BJ (cell line): Measurements from ENCODE around the gene APCDD1L. TPM values are rescaled to one million over a fixed set of nuclear protein-coding genes. Genes with fewer than 3 reads are reported as not detected.

Experiments
- CTCF ChIA-PET: fragments of 350-600 bp; formaldehyde crosslinking; extraction: SDS; loops from one replicate; lab custom pipeline; 2021; ENCODE audit warnings: antibody characterized with exemption, inconsistent platforms; lab: Yijun Ruan, JAX
- POLR2A ChIA-PET: fragments of 300-600 bp; sonication (Branson Sonifier 250); formaldehyde crosslinking; extraction: SDS; loops from one replicate; lab custom pipeline; 2021; ENCODE audit warnings: antibody characterized with exemption; lab: Charles Lee
- DNase-seq: peaks from one replicate; pipeline ENCODE4 v3.0.0-alpha.2; 2011; ENCODE audit warnings: low read depth
- H3K27me3 ChIP-seq: 2 replicates; pipeline ENCODE4 v1.6.0; 2011; ENCODE audit warnings: low read length; ENCODE audit not compliant: control insufficient read depth, insufficient read depth
- H3K36me3 ChIP-seq: 2 replicates; pipeline ENCODE4 v1.5.1; 2011; ENCODE audit warnings: low read length; ENCODE audit not compliant: control insufficient read depth, insufficient read depth
- H3K4me3 ChIP-seq: 2 replicates; pipeline ENCODE4 v1.5.1; 2011; ENCODE audit warnings: low read depth, mild to moderate bottlenecking, control low read depth, low read length
- polyA plus RNA-seq: library from polyadenylated mRNA; depleted of rRNA; stranded (reverse); fragments of >200 nt; gene quantifications from 2 replicates; pipeline ENCODE4 v1.2.3, GENCODE V29; 2011
- TF ChIP-seq, protein P1 (sequence below): IDR thresholded peaks from 2 replicates; pipeline ENCODE4 v1.5.1; 2011; ENCODE audit warnings: low read depth, mild to moderate bottlenecking, control low read depth, inconsistent platforms, low read length, moderate library complexity; ENCODE audit not compliant: insufficient read depth

The APCDD1L gene
- polyA plus RNA-seq, 1 experiment: 2.5 TPM

DNA sequence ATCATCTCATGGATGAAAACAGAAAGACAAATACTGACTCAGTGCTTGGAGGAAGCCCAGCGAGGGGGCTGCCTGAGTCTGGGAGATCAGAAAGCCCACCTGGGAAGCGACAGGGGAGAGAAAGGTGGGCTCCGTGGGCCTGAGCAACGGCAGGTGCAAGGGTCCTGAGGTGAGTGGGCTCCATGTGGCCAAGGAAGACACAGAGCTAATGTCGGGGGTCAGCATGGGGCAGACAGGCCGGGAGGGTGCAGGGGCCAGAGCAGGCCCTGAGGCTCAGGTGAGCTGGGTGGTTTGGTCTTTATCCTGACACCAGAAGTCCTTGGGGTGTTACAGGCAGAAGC, 18.8 kb downstream of the APCDD1L start:
- H3K27me3 ChIP-seq: no peaks in the 10 kb centered on the region
- H3K36me3 ChIP-seq: no peaks in the 10 kb centered on the region
- H3K4me3 ChIP-seq: no peak overlapping the region
- ChIA-PET CTCF (interaction anchor here (1.3 kb wide), 1 partner anchor 16 kb away, joined by 3 read pairs; no protein-coding TSS in a partner anchor), POLR2A (no interaction called here)
- TF ChIP-seq, protein P1, sequence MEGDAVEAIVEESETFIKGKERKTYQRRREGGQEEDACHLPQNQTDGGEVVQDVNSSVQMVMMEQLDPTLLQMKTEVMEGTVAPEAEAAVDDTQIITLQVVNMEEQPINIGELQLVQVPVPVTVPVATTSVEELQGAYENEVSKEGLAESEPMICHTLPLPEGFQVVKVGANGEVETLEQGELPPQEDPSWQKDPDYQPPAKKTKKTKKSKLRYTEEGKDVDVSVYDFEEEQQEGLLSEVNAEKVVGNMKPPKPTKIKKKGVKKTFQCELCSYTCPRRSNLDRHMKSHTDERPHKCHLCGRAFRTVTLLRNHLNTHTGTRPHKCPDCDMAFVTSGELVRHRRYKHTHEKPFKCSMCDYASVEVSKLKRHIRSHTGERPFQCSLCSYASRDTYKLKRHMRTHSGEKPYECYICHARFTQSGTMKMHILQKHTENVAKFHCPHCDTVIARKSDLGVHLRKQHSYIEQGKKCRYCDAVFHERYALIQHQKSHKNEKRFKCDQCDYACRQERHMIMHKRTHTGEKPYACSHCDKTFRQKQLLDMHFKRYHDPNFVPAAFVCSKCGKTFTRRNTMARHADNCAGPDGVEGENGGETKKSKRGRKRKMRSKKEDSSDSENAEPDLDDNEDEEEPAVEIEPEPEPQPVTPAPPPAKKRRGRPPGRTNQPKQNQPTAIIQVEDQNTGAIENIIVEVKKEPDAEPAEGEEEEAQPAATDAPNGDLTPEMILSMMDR: no peak
- no peak for DNase-seq

DNA sequence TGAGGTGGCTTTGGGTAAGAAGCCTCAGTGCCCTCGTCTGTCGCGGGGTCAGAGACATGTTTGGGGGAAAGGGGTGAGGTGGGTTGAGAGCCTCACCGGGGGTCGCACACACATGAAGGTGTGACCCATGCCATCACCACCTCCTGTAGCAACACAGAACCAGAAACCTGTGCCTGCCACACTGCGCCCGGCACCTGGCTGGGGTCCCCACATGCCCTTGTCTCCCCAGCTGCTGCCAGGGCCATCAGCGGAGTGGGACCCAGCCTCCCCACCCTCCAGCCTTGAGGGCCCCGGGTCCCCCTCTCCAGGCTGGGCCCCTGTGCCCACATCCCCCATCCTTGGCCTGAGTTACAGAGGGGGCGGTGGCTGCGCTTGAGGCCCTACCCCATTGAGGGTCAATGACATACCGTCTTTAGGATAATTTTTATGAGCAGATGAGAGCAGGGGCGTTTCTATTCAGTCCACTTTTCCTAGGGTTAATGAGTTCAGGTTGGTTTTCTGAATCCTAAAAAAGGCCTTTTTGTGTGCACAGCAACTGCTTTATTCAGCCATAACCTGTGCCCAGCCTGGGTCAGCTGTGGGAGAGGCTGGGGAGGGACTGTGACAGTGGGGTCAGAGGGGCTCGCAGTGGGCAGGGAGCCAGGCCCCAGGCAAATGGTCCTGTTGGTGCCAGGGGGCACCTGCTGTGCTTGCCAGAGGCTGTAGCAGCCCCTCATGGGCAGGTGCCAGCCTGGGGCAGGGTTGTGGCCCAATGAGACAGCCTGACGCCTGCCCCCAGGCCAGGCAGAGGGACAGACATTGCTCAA, 19.4 kb downstream of the APCDD1L start:
- ChIA-PET POLR2A (interaction anchor here (0.5 kb wide), 1 partner anchor 55 kb away, joined by 3 read pairs; no protein-coding TSS in a partner anchor), CTCF (interaction anchor here (1.3 kb wide), 1 partner anchor 17 kb away, joined by 3 read pairs; no protein-coding TSS in a partner anchor)
- Histone ChIP-seq H3K4me3 (no peak overlapping the region), H3K27me3 (no peaks in the 10 kb centered on the region), H3K36me3 (no peaks in the 10 kb centered on the region)
- TF ChIP-seq, protein P1: no peak
- no peak for DNase-seq

DNA sequence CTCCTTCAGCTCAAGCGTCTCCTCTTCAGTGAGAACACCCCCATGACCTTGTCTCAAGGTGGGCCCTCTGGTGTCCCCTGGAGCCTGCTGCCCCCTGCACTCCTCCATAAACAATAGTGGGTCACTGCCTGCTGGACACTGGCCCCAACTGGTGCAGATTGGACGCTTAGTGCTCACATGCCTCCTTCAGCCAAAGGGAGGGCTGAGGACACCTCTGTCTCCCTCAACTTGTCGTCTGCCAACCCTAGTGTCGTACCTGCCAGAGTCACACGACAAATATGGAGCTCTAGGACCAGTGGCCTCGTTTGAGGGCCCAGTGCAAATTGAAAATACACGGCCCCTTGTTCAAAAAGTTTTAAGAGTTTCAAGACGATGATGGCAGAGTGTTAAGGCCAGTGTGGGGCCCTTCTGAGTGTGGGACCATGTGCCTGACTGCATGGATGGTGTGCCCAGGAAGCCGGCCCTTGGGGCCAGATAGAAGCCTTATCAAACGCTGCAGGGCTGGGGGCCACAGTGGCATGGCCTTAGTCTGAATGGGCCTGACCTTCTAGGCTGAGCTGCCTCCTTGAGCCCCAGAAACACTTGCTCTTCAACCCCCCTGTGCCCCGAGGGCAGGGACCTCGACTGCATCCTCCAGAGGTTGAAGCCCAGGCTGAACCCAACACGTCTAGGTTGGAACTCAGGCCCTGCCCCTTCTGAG, 20.1 kb downstream of the APCDD1L start:
- ChIA-PET CTCF (interaction anchor here (1.3 kb wide), 1 partner anchor 17 kb away, joined by 3 read pairs; no protein-coding TSS in a partner anchor), POLR2A (interaction anchor here (0.5 to 0.6 kb wide), 2 partner anchors 56 to 153 kb away, joined by 3 to 11 read pairs; no protein-coding TSS in a partner anchor)
- DNase-seq: no peak
- Histone ChIP-seq H3K4me3 (no peak overlapping the region), H3K36me3 (no peaks in the 10 kb centered on the region), H3K27me3 (no peaks in the 10 kb centered on the region; the same call in 1 of the 2 replicates)
- TF ChIP-seq, protein P1: no peak

DNA sequence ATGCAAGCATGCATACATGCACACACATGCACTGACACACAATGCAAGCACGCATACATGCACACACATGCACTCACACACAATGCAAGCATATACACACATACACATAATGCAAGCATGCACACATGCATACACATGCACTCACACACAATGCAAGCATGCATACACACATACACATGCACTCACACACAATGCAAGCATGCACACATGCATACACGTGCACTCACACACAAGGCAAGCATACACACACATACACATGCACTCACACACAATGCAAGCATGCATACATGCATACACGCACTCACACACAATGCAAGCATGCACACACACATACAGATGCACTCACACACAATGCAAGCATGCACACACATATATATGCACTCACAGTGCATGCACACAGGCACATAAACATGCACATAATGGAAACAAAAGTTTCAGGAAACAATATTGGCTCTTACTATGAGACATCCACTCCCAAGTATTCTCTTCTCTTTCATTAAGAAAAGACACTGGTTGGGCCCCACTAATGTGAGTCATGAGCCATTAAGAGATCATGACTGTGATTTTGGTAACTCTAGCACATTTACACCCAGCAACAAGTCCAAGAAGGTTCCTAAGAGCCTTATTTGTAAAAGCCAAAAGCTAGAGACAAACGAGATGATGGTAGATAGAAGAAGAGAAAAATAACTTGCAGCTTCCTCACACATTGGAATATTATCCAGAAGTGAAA, 22.2 kb downstream of the APCDD1L start:
- TF ChIP-seq, protein P1: no peak
- ChIA-PET POLR2A (no interaction called here), CTCF (interaction anchor here (0.6 kb wide), 1 partner anchor 11 kb away, joined by 3 read pairs; no protein-coding TSS in a partner anchor)
- DNase-seq: no peak
- Histone ChIP-seq H3K27me3 (no peaks in the 10 kb centered on the region; the same call in 1 of the 2 replicates), H3K4me3 (no peak overlapping the region), H3K36me3 (no peaks in the 10 kb centered on the region)
